A549 (cell line): ENCODE results near the gene INVS. TPM values are rescaled to one million over a fixed set of nuclear protein-coding genes. Genes with fewer than 3 reads are reported as not detected.
"Not testable (repeated sequence)": the region's sequence is repeated elsewhere in the genome, so short reads cannot be mapped to it uniquely, and the experiment has no call there.

Experiments
- ATAC-seq, 2 experiments: fragments of 200-7000 bp in 1 of 2; fragments of >200 bp in 1 of 2; cut with Nextera tagmentation in 1 of 2; cut with Tn5 transposase in 1 of 2; 3 replicates each; pipeline versions ENCODE4 v1.8.0 to v1.9.1; 2018 to 2020; ENCODE audit warnings: mild to moderate bottlenecking in 1 of 2, moderate library complexity in 1 of 2
- CTCF ChIA-PET: fragments of 300-600 bp; sonication (Branson Sonifier 250); formaldehyde crosslinking; extraction: SDS; loops from one replicate; lab custom pipeline; 2021; ENCODE audit warnings: antibody characterized with exemption, inconsistent platforms; lab: Yijun Ruan, JAX
- POLR2A ChIA-PET: fragments of 350-600 bp; formaldehyde crosslinking; extraction: SDS; loops from one replicate; lab custom pipeline; 2021; ENCODE audit warnings: antibody characterized with exemption, inconsistent platforms; lab: Yijun Ruan, JAX
- DNase-seq, 2 experiments: peaks; one replicate each; pipeline versions ENCODE4 v3.0.0 to v3.0.0-alpha.2; 2011 to 2016; ENCODE audit warnings: low read depth in 1 of 2, low spot score in 1 of 2
- FAIRE-seq: peaks from 2 replicates; lab custom pipeline; 2011; peaks lifted over from hg19 to GRCh38; lab: Jason Lieb, UNC
- H3K27ac ChIP-seq, 2 experiments: fragments of >200 bp; sonication (Bioruptor Twin); formaldehyde crosslinking; 3 replicates each; pipeline ENCODE4 v1.5.1; 2016 to 2017
- H3K4me1 ChIP-seq: fragments of >200 bp; sonication (Bioruptor Twin); formaldehyde crosslinking; 3 replicates; pipeline ENCODE4 v1.6.1; 2016
- H3K4me2 ChIP-seq: fragments of >200 bp; sonication (Bioruptor Twin); formaldehyde crosslinking; 3 replicates; pipeline ENCODE4 v1.6.1; 2016
- H3K4me3 ChIP-seq: fragments of >200 bp; sonication (Bioruptor Twin); formaldehyde crosslinking; 3 replicates; pipeline ENCODE4 v1.5.1; 2016
- H3K9me3 ChIP-seq: fragments of >200 bp; sonication (Bioruptor Twin); formaldehyde crosslinking; 3 replicates; pipeline ENCODE4 v1.6.1; 2016
- CBX2 ChIP-seq: fragments of 200-600 bp; sonication (generic); IDR thresholded peaks from 2 replicates; pipeline ENCODE4 v1.6.1; 2016; ENCODE audit warnings: low read depth, mild to moderate bottlenecking, borderline replicate concordance
- CBX8 ChIP-seq: fragments of 200-600 bp; sonication (generic); IDR thresholded peaks from 2 replicates; pipeline ENCODE4 v1.6.1; 2016
- CHD2 ChIP-seq: fragments of 150-350 bp; IDR thresholded peaks from 2 replicates; pipeline ENCODE4 v1.6.1; 2014; ENCODE audit warnings: low read length; ENCODE audit not compliant: partially characterized antibody
- FOSL2 ChIP-seq, 2 experiments: fragments of 450-650 bp in 1 of 2; fragments of >200 bp in 1 of 2; sonication (Bioruptor Twin) in 1 of 2; formaldehyde crosslinking; IDR thresholded peaks; 2 replicates each; pipeline versions ENCODE4 v1.5.0 to v1.6.1; 2016 to 2020; ENCODE audit warnings: mild to moderate bottlenecking in 1 of 2, moderate library complexity in 1 of 2
- FOXS1 ChIP-seq: fragments of 250-450 bp; sonication (Bioruptor Pico); IDR thresholded peaks from 2 replicates; pipeline ENCODE4 v1.5.0; 2020; ENCODE audit warnings: mild to moderate bottlenecking, moderate library complexity
- GATA3 ChIP-seq: IDR thresholded peaks from 2 replicates; pipeline ENCODE4 v1.6.1; 2012; ENCODE audit warnings: borderline replicate concordance
- JUN ChIP-seq, 2 experiments: fragments of >200 bp; sonication (Bioruptor Twin); formaldehyde crosslinking; IDR thresholded peaks; 2 replicates in 1 of 2; 3 replicates in 1 of 2; pipeline ENCODE4 v1.6.1; 2016 to 2017
- JUNB ChIP-seq: fragments of >200 bp; sonication (Bioruptor Twin); formaldehyde crosslinking; IDR thresholded peaks from 2 replicates; pipeline ENCODE4 v1.6.1; 2016
- MAFK ChIP-seq: fragments of 450-650 bp; IDR thresholded peaks from 2 replicates; pipeline ENCODE4 v1.6.1; 2014; ENCODE audit not compliant: partially characterized antibody
- MYC ChIP-seq: IDR thresholded peaks from 2 replicates; pipeline ENCODE4 v1.6.1; 2012; ENCODE audit warnings: mild to moderate bottlenecking, inconsistent platforms, low read length, improper control_type of control experiment, borderline replicate concordance
- NFE2L2 ChIP-seq: fragments of 150-350 bp; conservative IDR thresholded peaks from 2 replicates; pipeline ENCODE4 v1.6.1; 2014; ENCODE audit warnings: low read length
- RAD21 ChIP-seq, 2 experiments: fragments of >200 bp in 1 of 2; sonication (Bioruptor Twin) in 1 of 2; formaldehyde crosslinking in 1 of 2; IDR thresholded peaks in 1 of 2; conservative IDR thresholded peaks in 1 of 2; 2 replicates in 1 of 2; 3 replicates in 1 of 2; pipeline ENCODE4 v1.6.1; 2012 to 2018; ENCODE audit warnings: inconsistent platforms in 1 of 2
- RCOR1 ChIP-seq: fragments of 150-350 bp; IDR thresholded peaks from 2 replicates; pipeline ENCODE4 v1.6.1; 2014; ENCODE audit warnings: antibody characterized with exemption, low read length, low read depth
- RFX5 ChIP-seq: fragments of 450-650 bp; IDR thresholded peaks from 2 replicates; pipeline ENCODE4 v1.7.1; 2014; ENCODE audit warnings: antibody characterized with exemption, mild to moderate bottlenecking, moderate library complexity
- SMC3 ChIP-seq: fragments of >200 bp; sonication (Bioruptor Twin); formaldehyde crosslinking; IDR thresholded peaks from 3 replicates; pipeline ENCODE4 v1.6.1; 2018; ENCODE audit warnings: inconsistent platforms
- ZSCAN20 ChIP-seq: fragments of 250-450 bp; sonication (Bioruptor Pico); IDR thresholded peaks from 2 replicates; pipeline ENCODE4 v1.8.0; 2022; ENCODE audit warnings: mild to moderate bottlenecking, moderate library complexity
- whole genome bisulfite sequencing: methylation state at CpG from one replicate; pipeline ENCODE4 v1.1.6; 2017; ENCODE audit errors: missing lambda C conversion rate; 5-methylcytosine and 5-hydroxymethylcytosine counted together
- polyA plus RNA-seq, 4 experiments: library from polyadenylated mRNA; depleted of rRNA in 3 of 4; stranded (reverse); fragments of >200 nt; fragmentation: RNase III in 1 of 4; extraction: RNeasy Plus Mini Kit Qiagen cat#74134 plus additional on column Dnase treatment in 1 of 4; gene quantifications; 2 replicates in 3 of 4; 3 replicates in 1 of 4; pipeline ENCODE4 v1.2.3, GENCODE V29; 2011 to 2017
- TF ChIP-seq, protein P1 (sequence below): fragments of >200 bp; sonication (Bioruptor Twin); formaldehyde crosslinking; IDR thresholded peaks from 3 replicates; pipeline ENCODE4 v1.5.1; 2016
- TF ChIP-seq, protein P2 (sequence below): fragments of >200 bp; sonication (Bioruptor Twin); formaldehyde crosslinking; IDR thresholded peaks from 2 replicates; pipeline ENCODE4 v1.6.1; 2016
- TF ChIP-seq, protein P3 (sequence below): fragments of 150-350 bp; IDR thresholded peaks from 2 replicates; pipeline ENCODE4 v1.6.1; 2014; ENCODE audit warnings: low read depth, mild to moderate bottlenecking, low read length
- TF ChIP-seq, protein P4 (sequence below): fragments of 250-450 bp; sonication (Bioruptor Pico); IDR thresholded peaks from 2 replicates; pipeline ENCODE4 v1.5.0; 2020; ENCODE audit warnings: low read depth, mild to moderate bottlenecking, moderate library complexity
- TF ChIP-seq, protein P5 (sequence below): fragments of 450-650 bp; IDR thresholded peaks from 2 replicates; pipeline ENCODE4 v1.6.1; 2014; ENCODE audit warnings: antibody characterized with exemption
- TF ChIP-seq, protein P6 (sequence below): IDR thresholded peaks from 2 replicates; pipeline ENCODE4 v1.6.1; 2012; ENCODE audit warnings: low read depth, borderline replicate concordance

INVS gene
- polyA plus RNA-seq, 2 of the 4 experiments (the other 2 are of a cell fraction) = 11.9 to 30.6 TPM

DNA sequence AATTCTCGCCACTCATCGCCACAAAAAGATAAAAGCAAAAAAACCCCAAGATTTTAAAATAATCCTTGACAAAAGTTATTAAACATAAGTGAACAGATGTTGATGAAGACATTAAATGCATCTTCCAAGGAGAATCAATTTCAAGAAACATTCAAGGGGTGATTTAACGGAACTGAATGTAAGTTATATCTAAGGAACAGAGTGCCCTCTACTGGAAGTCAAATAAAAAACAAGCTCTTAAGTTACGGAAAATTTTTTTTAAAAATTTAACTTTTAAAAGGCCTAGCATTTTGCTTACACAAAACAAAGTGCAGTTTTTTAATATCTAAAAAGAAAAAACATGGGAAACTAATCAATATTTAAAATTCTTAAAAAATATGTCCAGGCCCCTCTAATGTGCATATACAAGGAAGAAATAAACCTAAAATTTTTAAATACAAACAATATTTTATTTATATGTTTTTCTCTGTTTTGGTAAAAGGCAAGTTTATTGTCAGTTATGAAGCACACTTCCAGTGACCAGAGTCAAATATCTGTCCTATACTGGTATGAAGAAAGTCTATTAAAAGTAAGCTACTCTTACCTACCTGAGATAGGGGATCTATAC is 225.7 kb downstream of the INVS start:
- ChIA-PET POLR2A (interaction anchor here (1.4 to 1.7 kb wide), 2 partner anchors 87 to 1103 kb away, joined by 4 read pairs; partner anchors contain the start of genes ALG2 and SEC61B), CTCF (interaction anchor here (0.6 to 3.9 kb wide), 27 partner anchors 8 to 1140 kb away, joined by 3 to 31 read pairs (median 4); partner anchors contain the start of genes ALG2 and SEC61B)
- ATAC-seq = no peak
- peak; percentile 59 for FAIRE-seq
- peak; percentile 34 to 47; a peak in 3 of 5 replicates for TF ChIP-seq RAD21 (conservative IDR thresholded peaks at IDR 0.05 in 1 of 2, IDR thresholded peaks at IDR 0.05 in 1 of 2)
- peak; percentile 27; the same call in 1 of the 3 replicates for TF ChIP-seq SMC3
- no peak for TF ChIP-seq FOXS1
- TF ChIP-seq, protein P1, sequence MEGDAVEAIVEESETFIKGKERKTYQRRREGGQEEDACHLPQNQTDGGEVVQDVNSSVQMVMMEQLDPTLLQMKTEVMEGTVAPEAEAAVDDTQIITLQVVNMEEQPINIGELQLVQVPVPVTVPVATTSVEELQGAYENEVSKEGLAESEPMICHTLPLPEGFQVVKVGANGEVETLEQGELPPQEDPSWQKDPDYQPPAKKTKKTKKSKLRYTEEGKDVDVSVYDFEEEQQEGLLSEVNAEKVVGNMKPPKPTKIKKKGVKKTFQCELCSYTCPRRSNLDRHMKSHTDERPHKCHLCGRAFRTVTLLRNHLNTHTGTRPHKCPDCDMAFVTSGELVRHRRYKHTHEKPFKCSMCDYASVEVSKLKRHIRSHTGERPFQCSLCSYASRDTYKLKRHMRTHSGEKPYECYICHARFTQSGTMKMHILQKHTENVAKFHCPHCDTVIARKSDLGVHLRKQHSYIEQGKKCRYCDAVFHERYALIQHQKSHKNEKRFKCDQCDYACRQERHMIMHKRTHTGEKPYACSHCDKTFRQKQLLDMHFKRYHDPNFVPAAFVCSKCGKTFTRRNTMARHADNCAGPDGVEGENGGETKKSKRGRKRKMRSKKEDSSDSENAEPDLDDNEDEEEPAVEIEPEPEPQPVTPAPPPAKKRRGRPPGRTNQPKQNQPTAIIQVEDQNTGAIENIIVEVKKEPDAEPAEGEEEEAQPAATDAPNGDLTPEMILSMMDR = peak; percentile 62
- TF ChIP-seq FOSL2 (IDR thresholded peaks at IDR 0.05) = no peak
- no peak for TF ChIP-seq FOSL2 (CRISPR knock-in tag; IDR thresholded peaks at IDR 0.05)
- WGBS = 68% methylated on average over 4 of the region's 4 CpGs
- Histone ChIP-seq H3K9me3 (no peaks in the 10 kb centered on the region), H3K4me2 (no peak overlapping the region), H3K4me3 (no peak overlapping the region), H3K4me1 (no peaks in the 10 kb centered on the region), H3K27ac (no peak overlapping the region)
- peak; percentile 12 to 50 for DNase-seq

DNA sequence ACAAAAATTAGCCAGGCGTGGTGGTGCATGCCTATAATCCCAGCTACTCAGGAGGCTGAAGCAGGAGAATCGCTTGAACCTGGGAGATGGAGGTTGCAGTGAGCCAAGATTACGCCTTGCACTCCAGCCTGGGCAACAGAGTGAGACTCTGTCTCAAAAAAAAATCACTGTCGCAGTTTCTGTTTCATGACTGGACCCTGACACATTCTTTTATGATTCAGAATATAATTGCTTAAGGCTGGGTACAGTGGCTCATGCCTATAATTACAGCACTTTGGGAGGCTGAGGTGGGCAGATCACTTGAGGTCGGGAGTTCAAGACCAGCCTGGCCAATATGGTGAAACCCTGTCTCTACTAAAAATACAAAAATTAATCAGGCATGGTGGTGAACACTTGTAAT is 239.7 kb downstream of the INVS start:
- not testable (repeated sequence) for DNase-seq, H3K4me2 ChIP-seq, FAIRE-seq, ATAC-seq, H3K4me3 ChIP-seq, H3K9me3 ChIP-seq, H3K27ac ChIP-seq, H3K4me1 ChIP-seq
- ChIA-PET POLR2A (interaction anchor here (0.6 kb wide), 1 partner anchor 40 kb away, joined by 3 read pairs; no protein-coding TSS in a partner anchor), CTCF (interaction anchor here (1.9 to 2.3 kb wide), 2 partner anchors 15 to 99 kb away, joined by 6 to 9 read pairs; no protein-coding TSS in a partner anchor)
- 95% methylated on average over 5 of the region's 5 CpGs for WGBS

DNA sequence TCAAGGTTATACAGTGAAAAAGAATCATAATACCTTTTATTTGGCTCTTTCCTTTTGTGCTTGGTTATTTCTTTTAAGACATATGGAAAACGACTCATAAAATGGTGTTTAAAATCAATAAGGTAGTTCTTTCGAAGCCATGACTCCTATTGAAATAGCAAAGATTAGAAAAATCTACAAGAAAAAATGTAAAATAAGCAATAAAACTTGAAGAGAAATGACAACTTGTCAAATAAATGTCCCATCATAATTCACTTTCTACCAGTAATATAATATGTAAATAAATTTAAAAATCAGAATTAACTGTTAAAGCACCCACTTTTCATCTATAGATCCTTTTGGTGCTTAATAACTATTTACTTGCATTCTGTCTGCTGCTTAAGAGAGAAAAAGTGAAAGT is 241.2 kb downstream of the INVS start:
- POLR2A ChIA-PET = interaction anchor here (0.7 kb wide), 1 partner anchor 12 kb away, joined by 3 read pairs; the partner anchor contains the start of gene TEX10
- DNase-seq (no peak), FAIRE-seq (no peak), ATAC-seq (no peak)
- H3K4me2 ChIP-seq = no peak overlapping the region
- CTCF ChIA-PET = interaction anchor here (0.6 to 1.1 kb wide), 2 partner anchors 12 to 100 kb away, joined by 3 to 4 read pairs; partner anchors contain the start of gene TEX10
- TF ChIP-seq JUN (IDR thresholded peaks at IDR 0.05) (no peak), MAFK (peak; percentile 12)
- no peaks in the 10 kb centered on the region for H3K9me3 ChIP-seq
- 91% methylated on average over 2 of the region's 2 CpGs for WGBS
- no peak overlapping the region for H3K4me3 ChIP-seq
- no peak overlapping the region for H3K27ac ChIP-seq
- no peaks in the 10 kb centered on the region for H3K4me1 ChIP-seq

DNA sequence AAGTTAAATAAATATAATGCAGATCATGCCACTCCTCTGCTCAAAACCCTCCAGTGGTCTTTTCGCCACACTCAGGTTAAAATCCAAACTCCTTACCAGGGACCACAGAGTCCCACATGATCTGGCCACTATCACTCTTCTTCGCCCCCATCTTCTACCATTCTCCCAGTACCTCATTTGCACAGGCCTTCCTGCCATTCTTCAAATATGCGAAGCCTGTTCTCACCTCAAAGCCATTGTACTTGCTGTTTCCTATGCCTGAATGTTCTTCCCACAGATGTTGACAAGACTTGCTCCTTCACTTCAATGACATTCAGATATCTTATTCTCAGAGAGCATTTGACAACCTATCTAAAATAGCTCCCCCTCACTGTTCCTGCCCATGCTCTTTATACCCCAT is 242.8 kb downstream of the INVS start:
- ChIA-PET POLR2A (interaction anchor here (1.0 kb wide), 1 partner anchor 10 kb away, joined by 5 read pairs; no protein-coding TSS in a partner anchor), CTCF (interaction anchor here (1.2 to 3.9 kb wide), 2 partner anchors 16 to 98 kb away, joined by 5 to 19 read pairs; no protein-coding TSS in a partner anchor)
- H3K9me3 ChIP-seq = no peaks in the 10 kb centered on the region
- no peak overlapping the region for H3K4me2 ChIP-seq
- no peak overlapping the region for H3K4me3 ChIP-seq
- H3K27ac ChIP-seq = no peak overlapping the region
- WGBS = 92% methylated on average over 3 of the region's 3 CpGs
- no peaks in the 10 kb centered on the region for H3K4me1 ChIP-seq
- FAIRE-seq (no peak), DNase-seq (no peak), ATAC-seq (no peak; a peak in 1 of 6 replicates)
- TF ChIP-seq, protein P2, sequence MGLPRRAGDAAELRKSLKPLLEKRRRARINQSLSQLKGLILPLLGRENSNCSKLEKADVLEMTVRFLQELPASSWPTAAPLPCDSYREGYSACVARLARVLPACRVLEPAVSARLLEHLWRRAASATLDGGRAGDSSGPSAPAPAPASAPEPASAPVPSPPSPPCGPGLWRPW = no peak
- TF ChIP-seq, protein P3, sequence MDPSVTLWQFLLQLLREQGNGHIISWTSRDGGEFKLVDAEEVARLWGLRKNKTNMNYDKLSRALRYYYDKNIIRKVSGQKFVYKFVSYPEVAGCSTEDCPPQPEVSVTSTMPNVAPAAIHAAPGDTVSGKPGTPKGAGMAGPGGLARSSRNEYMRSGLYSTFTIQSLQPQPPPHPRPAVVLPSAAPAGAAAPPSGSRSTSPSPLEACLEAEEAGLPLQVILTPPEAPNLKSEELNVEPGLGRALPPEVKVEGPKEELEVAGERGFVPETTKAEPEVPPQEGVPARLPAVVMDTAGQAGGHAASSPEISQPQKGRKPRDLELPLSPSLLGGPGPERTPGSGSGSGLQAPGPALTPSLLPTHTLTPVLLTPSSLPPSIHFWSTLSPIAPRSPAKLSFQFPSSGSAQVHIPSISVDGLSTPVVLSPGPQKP = no peak
- TF ChIP-seq ZSCAN20 (CRISPR knock-in tag) (no peak), GATA3 (no peak), CBX8 (no peak), RCOR1 (no peak), SMC3 (no peak), NFE2L2 (no peak), RFX5 (no peak), MYC (no peak), CHD2 (no peak), JUNB (no peak), CBX2 (no peak)
- TF ChIP-seq, protein P4, sequence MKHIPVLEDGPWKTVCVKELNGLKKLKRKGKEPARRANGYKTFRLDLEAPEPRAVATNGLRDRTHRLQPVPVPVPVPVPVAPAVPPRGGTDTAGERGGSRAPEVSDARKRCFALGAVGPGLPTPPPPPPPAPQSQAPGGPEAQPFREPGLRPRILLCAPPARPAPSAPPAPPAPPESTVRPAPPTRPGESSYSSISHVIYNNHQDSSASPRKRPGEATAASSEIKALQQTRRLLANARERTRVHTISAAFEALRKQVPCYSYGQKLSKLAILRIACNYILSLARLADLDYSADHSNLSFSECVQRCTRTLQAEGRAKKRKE (CRISPR knock-in tag) = no peak
- TF ChIP-seq, protein P5, sequence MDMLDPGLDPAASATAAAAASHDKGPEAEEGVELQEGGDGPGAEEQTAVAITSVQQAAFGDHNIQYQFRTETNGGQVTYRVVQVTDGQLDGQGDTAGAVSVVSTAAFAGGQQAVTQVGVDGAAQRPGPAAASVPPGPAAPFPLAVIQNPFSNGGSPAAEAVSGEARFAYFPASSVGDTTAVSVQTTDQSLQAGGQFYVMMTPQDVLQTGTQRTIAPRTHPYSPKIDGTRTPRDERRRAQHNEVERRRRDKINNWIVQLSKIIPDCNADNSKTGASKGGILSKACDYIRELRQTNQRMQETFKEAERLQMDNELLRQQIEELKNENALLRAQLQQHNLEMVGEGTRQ = no peak
- TF ChIP-seq, protein P6, sequence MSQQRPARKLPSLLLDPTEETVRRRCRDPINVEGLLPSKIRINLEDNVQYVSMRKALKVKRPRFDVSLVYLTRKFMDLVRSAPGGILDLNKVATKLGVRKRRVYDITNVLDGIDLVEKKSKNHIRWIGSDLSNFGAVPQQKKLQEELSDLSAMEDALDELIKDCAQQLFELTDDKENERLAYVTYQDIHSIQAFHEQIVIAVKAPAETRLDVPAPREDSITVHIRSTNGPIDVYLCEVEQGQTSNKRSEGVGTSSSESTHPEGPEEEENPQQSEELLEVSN = no peak
